Thyroid gland (tissue), 4 donors: ENCODE results near the gene ZNF429. TPM values are rescaled to one million over a fixed set of nuclear protein-coding genes. Genes with fewer than 3 reads are reported as not detected.
A peak's percentile ranks its signal among the peaks of the same experiment; 100 is the strongest.
"Not testable (repeated sequence)": the region's sequence is repeated elsewhere in the genome, so short reads cannot be mapped to it uniquely, and the experiment has no call there.

Source experiments
- DNase-seq, 2 donors: peaks; one replicate each; pipeline ENCODE4 v3.0.0-alpha.2; 2019
- H3K27ac ChIP-seq, 3 donors: fragments of 200-600 bp; sonication (generic); 1 replicate in 2 of 3; 2 replicates in 1 of 3; pipeline ENCODE4 v1.5.1; 2016 to 2019; ENCODE audit warnings: mild to moderate bottlenecking in 1 of 3, moderate library complexity in 1 of 3
- H3K27me3 ChIP-seq: fragments of 200-600 bp; sonication (generic); one replicate; pipeline ENCODE4 v1.5.1; 2019
- H3K36me3 ChIP-seq, 2 donors: fragments of 200-600 bp; sonication (generic); one replicate each; pipeline ENCODE4 v1.5.1; 2016 to 2019
- H3K4me1 ChIP-seq, 2 donors: fragments of 200-600 bp; sonication (generic); one replicate each; pipeline ENCODE4 v1.5.1; 2017 to 2019
- H3K4me3 ChIP-seq, 3 donors: fragments of 200-600 bp; sonication (generic); replicated peaks in 1 of 3; 1 replicate in 2 of 3; 2 replicates in 1 of 3; pipeline ENCODE4 v1.5.1; 2016; ENCODE audit warnings: mild to moderate bottlenecking in 1 of 3
- H3K9me3 ChIP-seq: fragments of 200-600 bp; sonication (generic); one replicate; pipeline ENCODE4 v1.5.1; 2017
- POLR2A ChIP-seq, 2 donors: fragments of 450-650 bp; IDR thresholded peaks; one replicate each; pipeline ENCODE4 v1.6.1; 2017; ENCODE audit warnings: antibody characterized with exemption in 2 of 2, mild to moderate bottlenecking in 2 of 2, moderate library complexity in 1 of 2
- WGBS, 2 donors: methylation state at CpG; one replicate each; pipeline ENCODE4 v1.1.5; 2017; 5-methylcytosine and 5-hydroxymethylcytosine counted together
- intact Hi-C: fragments of 100-400 bp; cut with DNase I; formaldehyde crosslinking; loops from one replicate; pipeline ENCODE4 v1.15.1; 2023
- total RNA-seq, 4 donors: library from RNA; depleted of rRNA; stranded (reverse); fragments of >200 nt; gene quantifications; one replicate each; pipeline ENCODE4 v1.2.3, GENCODE V29; 2016
- TF ChIP-seq, protein P1 (sequence below), 6 experiments: fragments of 200-600 bp in 3 of 6; fragments of 450-650 bp in 3 of 6; sonication (generic) in 3 of 6; IDR thresholded peaks; one replicate each; pipeline ENCODE4 v1.5.1; 2016 to 2019; ENCODE audit warnings: antibody characterized with exemption in 6 of 6, mild to moderate bottlenecking in 2 of 6, inconsistent platforms in 1 of 6, moderate library complexity in 1 of 6

Gene ZNF429
- total RNA-seq, 4 donors from 2014 or later = 21.4 to 41.5 (median 36.6) TPM

DNA sequence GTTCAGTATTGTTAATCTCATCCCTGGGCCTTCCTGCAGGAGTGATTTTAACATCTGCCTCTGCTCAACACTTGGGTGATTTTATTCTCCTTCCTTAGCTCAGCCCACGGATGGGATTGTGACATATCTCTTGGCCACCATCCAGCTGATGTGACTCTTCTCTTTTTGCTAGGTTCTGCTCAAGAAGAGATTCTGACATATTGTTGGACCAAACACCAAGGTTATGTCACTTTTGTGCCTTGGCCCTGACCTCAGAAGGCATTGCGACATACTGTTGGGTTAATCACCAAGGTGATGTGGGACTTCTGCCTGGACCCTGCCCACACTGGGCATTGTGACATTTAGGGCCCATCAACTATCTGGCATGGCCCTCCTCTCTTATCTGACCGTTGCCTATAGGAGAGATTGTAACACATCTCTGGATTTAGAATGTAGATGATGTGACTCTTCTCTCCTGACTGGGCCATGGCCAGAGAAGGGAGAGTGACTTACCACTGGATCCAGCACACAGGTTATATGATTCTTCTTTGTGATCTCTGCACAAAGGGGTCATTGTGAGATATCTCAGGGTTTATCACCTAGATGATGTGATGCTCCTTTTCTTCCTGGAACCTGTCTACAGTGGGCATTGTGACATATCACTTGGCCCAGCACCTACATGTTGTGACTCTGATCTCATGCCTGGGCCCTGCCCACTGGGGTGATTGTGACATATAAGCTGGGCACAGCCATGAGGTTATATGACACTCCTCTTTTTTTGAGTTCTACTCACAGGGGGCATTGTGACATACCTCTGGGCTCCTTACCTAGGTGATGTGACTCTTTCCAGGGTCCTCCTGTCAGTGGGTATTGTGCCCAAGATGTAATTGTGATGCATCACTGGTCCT lies 88.8 kb downstream of the ZNF429 start:
- 63 to 68% methylated on average over 3 of the region's 3 CpGs for WGBS, 2 donors
- no peak for DNase-seq
- Histone ChIP-seq H3K36me3 (no peaks in the 10 kb centered on the region), H3K27ac (no peak overlapping the region), H3K9me3 (no peaks in the 10 kb centered on the region), H3K4me1 (no peaks in the 10 kb centered on the region), H3K27me3 (no peaks in the 10 kb centered on the region), H3K4me3 (no peak overlapping the region)
- TF ChIP-seq, protein P1, sequence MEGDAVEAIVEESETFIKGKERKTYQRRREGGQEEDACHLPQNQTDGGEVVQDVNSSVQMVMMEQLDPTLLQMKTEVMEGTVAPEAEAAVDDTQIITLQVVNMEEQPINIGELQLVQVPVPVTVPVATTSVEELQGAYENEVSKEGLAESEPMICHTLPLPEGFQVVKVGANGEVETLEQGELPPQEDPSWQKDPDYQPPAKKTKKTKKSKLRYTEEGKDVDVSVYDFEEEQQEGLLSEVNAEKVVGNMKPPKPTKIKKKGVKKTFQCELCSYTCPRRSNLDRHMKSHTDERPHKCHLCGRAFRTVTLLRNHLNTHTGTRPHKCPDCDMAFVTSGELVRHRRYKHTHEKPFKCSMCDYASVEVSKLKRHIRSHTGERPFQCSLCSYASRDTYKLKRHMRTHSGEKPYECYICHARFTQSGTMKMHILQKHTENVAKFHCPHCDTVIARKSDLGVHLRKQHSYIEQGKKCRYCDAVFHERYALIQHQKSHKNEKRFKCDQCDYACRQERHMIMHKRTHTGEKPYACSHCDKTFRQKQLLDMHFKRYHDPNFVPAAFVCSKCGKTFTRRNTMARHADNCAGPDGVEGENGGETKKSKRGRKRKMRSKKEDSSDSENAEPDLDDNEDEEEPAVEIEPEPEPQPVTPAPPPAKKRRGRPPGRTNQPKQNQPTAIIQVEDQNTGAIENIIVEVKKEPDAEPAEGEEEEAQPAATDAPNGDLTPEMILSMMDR (IDR thresholded peaks at IDR 0.05) = no peak
- TF ChIP-seq POLR2A (IDR thresholded peaks at IDR 0.05) = no peak
- intact Hi-C loops = no loop called here

DNA sequence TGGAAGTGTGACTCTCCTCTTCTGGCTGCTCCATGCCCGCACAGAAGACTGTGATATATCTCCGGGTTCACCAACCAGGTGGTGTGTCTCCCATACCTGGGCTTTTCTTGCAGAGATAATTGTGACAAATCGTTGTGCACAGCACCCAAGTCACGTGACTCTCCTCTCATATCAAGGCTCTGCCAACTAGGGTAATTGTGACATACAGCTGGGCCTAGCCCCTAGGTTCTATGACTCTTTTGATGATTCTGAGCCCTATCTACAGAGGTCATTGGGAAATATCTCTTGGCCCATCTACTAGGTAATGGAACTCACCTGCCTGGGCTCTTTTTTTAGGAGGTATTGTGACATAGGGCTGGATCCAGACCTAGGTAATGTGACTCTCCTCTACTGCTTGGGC lies 89.8 kb downstream of the ZNF429 start:
- intact Hi-C loops = no loop called here
- H3K36me3 ChIP-seq = no peaks in the 10 kb centered on the region
- WGBS, 2 donors = 70 to 71% methylated on average over 4 of the region's 4 CpGs
- no peaks in the 10 kb centered on the region for H3K9me3 ChIP-seq
- H3K4me1 ChIP-seq = no peaks in the 10 kb centered on the region
- DNase-seq = no peak
- TF ChIP-seq, protein P1 (IDR thresholded peaks at IDR 0.05) = no peak
- no peak for TF ChIP-seq POLR2A (IDR thresholded peaks at IDR 0.05)
- no peaks in the 10 kb centered on the region for H3K27me3 ChIP-seq
- no peak overlapping the region for H3K27ac ChIP-seq
- H3K4me3 ChIP-seq = no peak overlapping the region

DNA sequence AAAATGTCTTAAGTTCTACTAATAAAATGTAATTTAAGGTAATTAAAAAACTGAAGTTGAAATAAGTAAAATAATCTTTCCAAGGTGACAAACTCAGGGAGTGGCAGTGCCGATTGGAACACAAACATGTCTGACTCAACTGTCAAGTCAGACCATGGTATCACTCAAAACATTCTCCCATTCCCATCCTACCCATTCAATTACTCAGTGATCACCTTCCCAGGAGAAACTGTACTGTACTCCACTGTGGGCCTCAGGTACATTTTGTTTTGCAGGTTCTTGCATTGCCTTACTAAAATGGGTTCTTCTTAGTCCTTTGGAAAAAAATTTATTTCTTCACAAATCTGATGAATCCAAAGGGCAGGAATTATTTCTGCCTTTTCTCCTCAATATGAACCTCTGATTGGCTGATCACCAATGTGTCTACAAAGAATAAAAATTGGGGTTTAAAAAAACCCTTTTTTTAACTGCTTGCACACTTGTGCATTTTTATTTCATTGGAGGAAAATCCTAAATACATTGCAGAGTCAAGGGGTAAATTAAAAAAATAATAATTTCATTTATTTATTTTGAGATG lies 96.8 kb downstream of the ZNF429 start:
- H3K4me1 ChIP-seq = peaks cover 10 to 15% of the 10 kb centered on the region in 2 donors
- no peaks in the 10 kb centered on the region for H3K36me3 ChIP-seq
- WGBS, 2 donors = 95 to 100% methylated on average over 1 of the region's 1 CpG
- intact Hi-C loops = no loop called here
- no peak overlapping the region for H3K4me3 ChIP-seq
- no peaks in the 10 kb centered on the region for H3K9me3 ChIP-seq
- H3K27me3 ChIP-seq = no peaks in the 10 kb centered on the region
- DNase-seq = no peak
- no peak for TF ChIP-seq POLR2A (IDR thresholded peaks at IDR 0.05)
- TF ChIP-seq, protein P1 (IDR thresholded peaks at IDR 0.05) = no peak
- H3K27ac ChIP-seq = peak overlapping the region in 1 of 3 donors; percentile 62

DNA sequence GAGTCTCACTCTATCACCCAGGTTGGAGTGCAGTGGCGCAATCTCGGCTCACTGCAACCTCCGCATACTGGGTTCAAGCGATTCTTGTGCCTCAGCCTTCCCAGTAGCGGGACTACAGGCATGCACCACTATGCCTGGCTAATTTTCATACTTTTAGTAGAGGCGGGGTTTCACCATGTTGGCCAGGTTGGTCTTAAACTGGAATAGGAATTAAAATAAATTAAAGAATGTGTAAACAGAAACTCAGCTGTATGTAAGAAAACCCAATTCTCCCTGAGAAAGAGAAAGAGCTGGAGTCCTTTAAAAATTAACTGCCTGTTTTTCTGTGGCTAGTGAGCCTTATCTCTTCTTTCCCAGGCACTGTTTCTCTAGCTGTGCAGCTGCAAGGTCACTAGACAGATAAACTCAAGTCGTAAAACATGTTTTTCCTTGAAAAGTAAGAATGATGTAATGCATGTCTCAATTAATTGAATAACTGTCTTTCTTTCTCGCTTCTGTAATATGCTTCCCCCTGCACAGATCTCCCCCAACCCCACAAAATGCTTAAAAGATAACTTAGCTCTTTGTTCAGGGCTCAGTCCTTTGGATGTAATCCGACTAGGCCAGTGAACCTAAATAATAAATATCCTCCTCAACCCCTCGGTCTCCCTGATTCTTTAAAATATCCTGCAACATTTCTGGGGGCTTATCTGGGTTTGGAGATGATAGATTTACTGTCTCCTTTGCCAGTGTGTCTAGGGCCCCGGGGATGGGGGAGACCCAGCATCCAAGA lies 97.4 kb downstream of the ZNF429 start:
- H3K4me3 ChIP-seq, H3K36me3 ChIP-seq, intact Hi-C loops, H3K9me3 ChIP-seq, H3K27me3 ChIP-seq, DNase-seq: not testable (repeated sequence)
- H3K4me1 ChIP-seq = peaks cover 10 to 15% of the 10 kb centered on the region in 2 donors
- peak overlapping the region in 1 of 3 donors; percentile 62 for H3K27ac ChIP-seq
- WGBS, 2 donors = 80 to 81% methylated on average over 11 of the region's 11 CpGs

DNA sequence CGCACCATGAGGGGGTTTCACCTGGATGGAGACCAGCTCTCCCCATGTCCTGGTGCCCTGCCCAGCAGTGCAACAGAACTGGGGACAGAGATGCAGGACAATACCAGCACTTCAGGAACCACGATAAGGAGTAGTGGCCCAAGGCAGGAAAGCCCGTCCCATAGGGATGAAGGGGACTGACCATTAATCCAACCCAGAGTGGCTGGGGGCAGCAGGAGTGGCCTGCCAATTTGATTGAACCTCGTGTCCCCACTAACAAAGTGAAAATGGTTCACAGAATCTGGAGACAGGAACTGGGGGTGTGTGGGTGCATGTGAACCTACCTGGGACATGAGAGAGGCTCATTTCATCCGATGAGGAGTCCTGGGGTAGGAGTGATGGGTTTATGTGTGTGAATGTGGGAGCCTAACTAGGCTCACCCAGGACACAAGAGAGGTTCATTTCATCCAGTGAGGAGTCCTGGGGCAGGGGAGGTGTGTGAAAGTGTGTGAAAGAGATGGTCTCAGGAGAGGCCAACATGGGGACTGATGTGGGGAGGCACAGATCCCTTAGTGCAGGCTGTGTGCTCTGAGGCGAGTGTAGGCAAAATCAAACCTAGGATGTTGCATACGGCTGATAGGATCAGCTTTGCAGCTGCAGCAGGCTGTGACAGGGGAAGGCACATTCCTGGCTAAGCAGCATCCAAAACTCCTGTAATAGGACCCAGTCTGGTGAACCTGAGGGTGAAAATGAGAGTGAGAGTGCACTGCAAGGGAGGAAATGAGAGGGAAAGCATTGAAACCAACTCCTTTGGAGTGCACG lies 98.2 kb downstream of the ZNF429 start:
- TF ChIP-seq, protein P1 (IDR thresholded peaks at IDR 0.05) = no peak
- TF ChIP-seq POLR2A (IDR thresholded peaks at IDR 0.05) = no peak
- Histone ChIP-seq H3K27me3 (no peaks in the 10 kb centered on the region), H3K9me3 (no peaks in the 10 kb centered on the region), H3K36me3 (no peaks in the 10 kb centered on the region), H3K4me1 (peaks cover 10 to 15% of the 10 kb centered on the region in 2 donors), H3K4me3 (peak overlapping the region in 2 of 3 donors; percentile 12 to 31), H3K27ac (peak overlapping the region; percentile 49 to 88 (median 72))
- intact Hi-C loops = no loop called here
- DNase-seq = no peak
- 63 to 64% methylated on average over 7 to 8 of the region's 8 CpGs for WGBS, 2 donors
